HepG2 (cell line): Measurements from ENCODE around the gene CSNK1A1. TPM values are rescaled to one million over a fixed set of nuclear protein-coding genes. Genes with fewer than 3 reads are reported as not detected.

Experiments
- CBX5 ChIP-seq: sonication (generic); formaldehyde crosslinking; IDR thresholded peaks from 2 replicates; pipeline ENCODE4 v1.4.0; 2020; ENCODE audit warnings: missing genetic modification reagents, borderline replicate concordance
- DMTF1 ChIP-seq: sonication (generic); formaldehyde crosslinking; IDR thresholded peaks from 2 replicates; pipeline ENCODE4 v1.4.0; 2020; ENCODE audit warnings: mild to moderate bottlenecking, missing genetic modification reagents
- FIP1L1 ChIP-seq: fragments of 200-400 bp; formaldehyde crosslinking; IDR thresholded peaks from 2 replicates; pipeline ENCODE4 v1.6.1; 2018; ENCODE audit warnings: low read depth, mild to moderate bottlenecking, low read length, moderate library complexity, borderline replicate concordance; ENCODE audit not compliant: insufficient read depth
- HOMEZ ChIP-seq: IDR thresholded peaks from 2 replicates; pipeline ENCODE4 v1.6.1; 2016; ENCODE audit warnings: low read depth
- PLRG1 ChIP-seq: fragments of 450-650 bp; conservative IDR thresholded peaks from 2 replicates; pipeline ENCODE4 v1.6.1; 2016
- RBAK ChIP-seq: sonication (generic); formaldehyde crosslinking; IDR thresholded peaks from 2 replicates; pipeline ENCODE4 v1.5.1; 2020; ENCODE audit warnings: mild to moderate bottlenecking, missing genetic modification reagents
- REXO4 ChIP-seq: sonication (generic); formaldehyde crosslinking; IDR thresholded peaks from 2 replicates; pipeline ENCODE4 v1.8.0; 2022; ENCODE audit warnings: missing genetic modification reagents, mild to moderate bottlenecking, borderline replicate concordance
- SKIL ChIP-seq: sonication (generic); formaldehyde crosslinking; IDR thresholded peaks from 2 replicates; pipeline ENCODE4 v1.8.0; 2022; ENCODE audit warnings: missing genetic modification reagents, mild to moderate bottlenecking, moderate library complexity, borderline replicate concordance
- SMAD3 ChIP-seq: sonication (generic); formaldehyde crosslinking; IDR thresholded peaks from 2 replicates; pipeline ENCODE4 v1.4.0; 2020; ENCODE audit warnings: missing genetic modification reagents
- TBX2 ChIP-seq: sonication (generic); formaldehyde crosslinking; IDR thresholded peaks from 2 replicates; pipeline ENCODE4 v1.5.0; 2020; ENCODE audit warnings: missing genetic modification reagents, mild to moderate bottlenecking, borderline replicate concordance
- USF2 ChIP-seq, 2 experiments: sonication (generic) in 1 of 2; formaldehyde crosslinking in 1 of 2; IDR thresholded peaks; 2 replicates each; pipeline versions ENCODE4 v1.5.1 to v1.6.1; 2011 to 2020; ENCODE audit warnings: borderline replicate concordance in 1 of 2, low read depth in 1 of 2, low read length in 1 of 2, mild to moderate bottlenecking in 1 of 2, missing genetic modification reagents in 1 of 2, moderate library complexity in 1 of 2
- ZBED4 ChIP-seq: sonication (generic); formaldehyde crosslinking; IDR thresholded peaks from 2 replicates; pipeline ENCODE4 v1.4.0; 2020; ENCODE audit warnings: missing genetic modification reagents, borderline replicate concordance
- ZUFSP ChIP-seq: sonication (generic); formaldehyde crosslinking; IDR thresholded peaks from 2 replicates; pipeline ENCODE4 v1.9.0; 2021; ENCODE audit warnings: missing genetic modification reagents, mild to moderate bottlenecking, borderline replicate concordance
- polyA plus RNA-seq, 8 experiments: library from polyadenylated mRNA; depleted of rRNA in 3 of 8; stranded (reverse) in 7 of 8; unstranded in 1 of 8; fragments of >200 nt; fragmentation: Illumina TruSeq in 4 of 8; extraction: Trizol in 4 of 8; gene quantifications; 2 replicates each; pipeline versions ENCODE4 v1.2.1 to v1.2.3, GENCODE V29; 2011 to 2016; ENCODE audit warnings: low read depth in 4 of 8, missing spikeins in 1 of 8, mixed read lengths in 1 of 8; ENCODE audit not compliant: insufficient read depth in 1 of 8
- total RNA-seq, 5 experiments: library from RNA; depleted of rRNA; stranded (reverse); fragments of >200 nt; fragmentation: Illumina TruSeq; extraction: Trizol; gene quantifications; 2 replicates each; pipeline ENCODE4 v1.2.3, GENCODE V29; 2016; ENCODE audit warnings: low read depth in 1 of 5

The CSNK1A1 gene
- total and polyA plus RNA-seq, 2 of the 13 experiments (the other 11 are each of a cell fraction or from before 2014, with no cell fraction given), result 89.0 to 149 TPM

- TF ChIP-seq HOMEZ (no peak), DMTF1 (CRISPR knock-in tag) (no peak), USF2 (IDR thresholded peaks at IDR 0.05; ENCODE audit: low read depth, low read length) (no peak), USF2 (CRISPR knock-in tag; IDR thresholded peaks at IDR 0.05; ENCODE audit: borderline replicate concordance) (no peak), SKIL (CRISPR knock-in tag) (no peak), REXO4 (no peak), TBX2 (peak; percentile 61; the same call in 1 of the 2 replicates), SMAD3 (CRISPR knock-in tag) (peak; percentile 41; the same call in 1 of the 2 replicates), RBAK (CRISPR knock-in tag) (no peak), CBX5 (CRISPR knock-in tag) (no peak), PLRG1 (no peak), ZBED4 (0 out of 2 replicates have a peak, but pooled peaks have one; percentile 52), FIP1L1 (0 out of 2 replicates have a peak, but pooled peaks have one; percentile 41), ZUFSP (CRISPR knock-in tag) (no peak)
These were observed 108.6 kb downstream of the CSNK1A1 start (continued) for GRCh38 chr5:149442563-149443182.
